ENCODE results near the gene BNC2. TPM values are rescaled to one million over a fixed set of nuclear protein-coding genes. Genes with fewer than 3 reads are reported as not detected.

Gene BNC2
- total and polyA plus RNA-seq, 2 of the 4 experiments (the other 2 are of a cell fraction): 15.5 to 45.2 TPM

- CTCF ChIA-PET: interaction anchor here (0.6 kb wide), 1 partner anchor 200 kb away, joined by 6 read pairs; no protein-coding TSS in a partner anchor
- H3K14ac ChIP-seq (replicated peaks; ENCODE audit: low read depth, low read length): no peak overlapping the region
- H2BK120ac ChIP-seq (ENCODE audit: low read depth, low read length): no peak overlapping the region
- H3K4me2 ChIP-seq (ENCODE audit: low read depth, low read length): no peak overlapping the region
- no peak overlapping the region for H4K8ac ChIP-seq (ENCODE audit: low read depth in 2 of 2, low read length in 2 of 2)
- H3K18ac ChIP-seq (ENCODE audit: low read depth, low read length): peak overlapping the region; percentile 47; the same call in 1 of the 2 replicates
- intact Hi-C loops (cut with micrococcal nuclease): loop anchor here (10.0 kb wide), 1 partner anchor 932 kb away; no protein-coding TSS in a partner anchor
- no peak overlapping the region for H2BK20ac ChIP-seq (ENCODE audit: low read depth, low read length)
- H3K9ac ChIP-seq (ENCODE audit: low read depth, low read length): no peak overlapping the region
- H4K91ac ChIP-seq (ENCODE audit: insufficient read depth, low read depth, low read length): no peak overlapping the region
- ATAC-seq (ENCODE audit: low read depth) (peak; percentile 79), DNase-seq (peak; percentile 91)
- H3K79me1 ChIP-seq (ENCODE audit: low read depth in 1 of 2, low read length in 2 of 2): peaks cover under 1 to 19% of the 10 kb centered on the region in 2 experiments
- no peak overlapping the region for H3K56ac ChIP-seq (ENCODE audit: extremely low read depth, insufficient read depth, low read length)
- peak overlapping the region; percentile 53 for H2BK5ac ChIP-seq (ENCODE audit: low read depth, low read length, poor library complexity, severe bottlenecking)
- no peaks in the 10 kb centered on the region; the same call in 1 of the 2 replicates for H3K36me3 ChIP-seq (ENCODE audit: control insufficient read depth, insufficient read depth, low read length)
- H3K9me3 ChIP-seq (ENCODE audit: control insufficient read depth, insufficient read depth, low read length): no peaks in the 10 kb centered on the region
- peaks cover 11% of the 10 kb centered on the region for H3K4me1 ChIP-seq (ENCODE audit: control insufficient read depth, insufficient read depth, low read length)
- POLR2A ChIA-PET (ENCODE audit: unreplicated experiment): interaction anchor here (0.7 kb wide), 1 partner anchor 38 kb away, joined by 4 read pairs; no protein-coding TSS in a partner anchor
- WGBS, 2 experiments (ENCODE audit: extremely low coverage in 2 of 2, insufficient read length in 1 of 2): no CpG with 5 or more reads among the region's 2 CpGs
- no peak overlapping the region for H3K4ac ChIP-seq (ENCODE audit: low read depth, low read length)
- H2AK5ac ChIP-seq (ENCODE audit: low read depth, low read length): no peak overlapping the region
- H3K23ac ChIP-seq (ENCODE audit: low read depth, low read length): no peak overlapping the region
- H3K27ac ChIP-seq (ENCODE audit: insufficient read depth, low read length): no peak overlapping the region
- H3K4me3 ChIP-seq (ENCODE audit: insufficient read depth, low read depth, low read length): no peak overlapping the region
- H2BK15ac ChIP-seq (ENCODE audit: low read depth, low read length): no peak overlapping the region
- in situ Hi-C loops (cut with MboI; ENCODE audit: low sequenced_read_pairs): no loop called here
- no peaks in the 10 kb centered on the region for H4K20me1 ChIP-seq (ENCODE audit: insufficient read depth, low read length)
- BruUV-seq (replicated peaks): no TSS peak
- peaks cover 9% of the 10 kb centered on the region for H3K9me1 ChIP-seq (ENCODE audit: insufficient read depth, low read length)
- H3K27me3 ChIP-seq (ENCODE audit: control insufficient read depth, insufficient read depth, low read length): no peaks in the 10 kb centered on the region
- H2AFZ ChIP-seq (replicated peaks; ENCODE audit: low read length, poor library complexity): no peak overlapping the region
- no peak overlapping the region for H4K5ac ChIP-seq (ENCODE audit: low read depth, low read length)
- dilution Hi-C loops (cut with HindIII; ENCODE audit: low sequenced_read_pairs, unreplicated experiment): no loop called here
- H2AK9ac ChIP-seq (replicated peaks; ENCODE audit: low read depth, low read length, poor library complexity): no peak overlapping the region
- TF ChIP-seq POLR2A (IDR thresholded peaks at IDR 0.05; ENCODE audit: low read depth, low read length) (no peak), CEBPB (IDR thresholded peaks at IDR 0.05; ENCODE audit: low read depth, low read length) (no peak), RAD21 (IDR thresholded peaks at IDR 0.05; ENCODE audit: low read length) (0 out of 2 replicates have a peak, but pooled peaks have one; percentile 4), MXI1 (IDR thresholded peaks at IDR 0.05; ENCODE audit: borderline replicate concordance, low read depth, low read length) (no peak), USF2 (IDR thresholded peaks at IDR 0.05; ENCODE audit: low read depth, low read length) (no peak), RCOR1 (IDR thresholded peaks at IDR 0.05; ENCODE audit: insufficient replicate concordance, low read length) (no peak), RFX5 (IDR thresholded peaks at IDR 0.05; ENCODE audit: low read depth, low read length) (no peak), MAFK (IDR thresholded peaks at IDR 0.05; ENCODE audit: low read depth, low read length) (peak; percentile 46; the same call in 1 of the 2 replicates), BHLHE40 (IDR thresholded peaks at IDR 0.05; ENCODE audit: low read depth, low read length) (no peak), FOS (IDR thresholded peaks at IDR 0.05; ENCODE audit: low read depth, low read length) (peak; percentile 83; the same call in 1 of the 2 replicates), CHD1 (IDR thresholded peaks at IDR 0.05; ENCODE audit: low read depth, low read length) (no peak), MAZ (IDR thresholded peaks at IDR 0.05; ENCODE audit: borderline replicate concordance, low read depth, low read length) (no peak), SMC3 (IDR thresholded peaks at IDR 0.05; ENCODE audit: low read depth, low read length) (0 out of 2 replicates have a peak, but pooled peaks have one; percentile 7)
- TF ChIP-seq, protein P1, sequence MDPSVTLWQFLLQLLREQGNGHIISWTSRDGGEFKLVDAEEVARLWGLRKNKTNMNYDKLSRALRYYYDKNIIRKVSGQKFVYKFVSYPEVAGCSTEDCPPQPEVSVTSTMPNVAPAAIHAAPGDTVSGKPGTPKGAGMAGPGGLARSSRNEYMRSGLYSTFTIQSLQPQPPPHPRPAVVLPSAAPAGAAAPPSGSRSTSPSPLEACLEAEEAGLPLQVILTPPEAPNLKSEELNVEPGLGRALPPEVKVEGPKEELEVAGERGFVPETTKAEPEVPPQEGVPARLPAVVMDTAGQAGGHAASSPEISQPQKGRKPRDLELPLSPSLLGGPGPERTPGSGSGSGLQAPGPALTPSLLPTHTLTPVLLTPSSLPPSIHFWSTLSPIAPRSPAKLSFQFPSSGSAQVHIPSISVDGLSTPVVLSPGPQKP (IDR thresholded peaks at IDR 0.05; ENCODE audit: borderline replicate concordance, low read depth, low read length): no peak
These were observed 337.6 kb downstream of the BNC2 start for GRCh38 chr9:16532681-16533450.
